ENCODE data around the gene ZC3H15.

- TF ChIP-seq CTCF (IDR thresholded peaks at IDR 0.05) (no peak), POLR2A (IDR thresholded peaks at IDR 0.05) (no peak)
Observed at GRCh38 chr2:186497928-186498327, 11.9 kb downstream of the ZC3H15 start.

Data from heart left ventricle (tissue), 13 donors.